GM18498 (cell line): ENCODE measurements around the gene PDHA1.

Experiments used
- ATAC-seq: cut with Tn5 transposase; IDR thresholded peaks from one replicate; pipeline ENCODE4 v1.9.1; 2021; ENCODE audit warnings: mild to moderate bottlenecking, moderate library complexity; ENCODE audit not compliant: unreplicated experiment

The PDHA1 gene

GRCh38 chrX:19343535-19344408 lies at the start of gene PDHA1:
Gene PDHA1 (plus strand): TSS chrX:19343927. CDS start chrX:19344038, 111 bp downstream.
- ATAC-seq, result peak; percentile 99

GRCh38 chrX:19303256-19303880 lies 40.4 kb upstream of the PDHA1 start:
- ATAC-seq, result no peak

- ATAC-seq, result no peak
These were observed 17.2 kb upstream of the PDHA1 start for GRCh38 chrX:19326567-19326966.

GRCh38 chrX:19331831-19332230 lies 11.9 kb upstream of the PDHA1 start:
- ATAC-seq, result no peak

GRCh38 chrX:19332983-19333382 lies 10.7 kb upstream of the PDHA1 start:
- no peak for ATAC-seq

- no peak for ATAC-seq
These were observed 8.6 kb upstream of the PDHA1 start for GRCh38 chrX:19334945-19335626.

GRCh38 chrX:19342331-19342906 lies 1.3 kb upstream of the PDHA1 start:
- no peak for ATAC-seq

- ATAC-seq, result no peak
These were observed 617 bp upstream of the PDHA1 start for GRCh38 chrX:19343085-19343534.

- no peak for ATAC-seq
These were observed 934 bp downstream of the PDHA1 start for GRCh38 chrX:19344661-19345060.

GRCh38 chrX:19347916-19348315 lies 4.2 kb downstream of the PDHA1 start:
- ATAC-seq, result no peak

- ATAC-seq, result no peak
These were observed 5.5 kb downstream of the PDHA1 start for GRCh38 chrX:19349264-19349663.

- ATAC-seq, result peak; percentile 96
These were observed 7.2 kb downstream of the PDHA1 start for GRCh38 chrX:19350941-19351384.

- no peak for ATAC-seq
These were observed 10.9 kb downstream of the PDHA1 start for GRCh38 chrX:19354625-19355024.

GRCh38 chrX:19358521-19358920 lies 14.8 kb downstream of the PDHA1 start:
- no peak for ATAC-seq

- ATAC-seq, result no peak
These were observed 17.2 kb downstream of the PDHA1 start for GRCh38 chrX:19360903-19361302.

GRCh38 chrX:19361701-19362100 lies 18.0 kb downstream of the PDHA1 start:
- no peak for ATAC-seq

GRCh38 chrX:19368576-19368975 lies 24.8 kb downstream of the PDHA1 start:
- no peak for ATAC-seq

- no peak for ATAC-seq
These were observed 26.3 kb downstream of the PDHA1 start for GRCh38 chrX:19370061-19370460.

- no peak for ATAC-seq
These were observed 28.4 kb downstream of the PDHA1 start for GRCh38 chrX:19372170-19372546.

GRCh38 chrX:19372547-19373331 lies 29.0 kb downstream of the PDHA1 start:
- no peak for ATAC-seq
